Frontal cortex (tissue), 1 donor: Measurements from ENCODE around the gene C1orf216. TPM values are rescaled to one million over a fixed set of nuclear protein-coding genes. Genes with fewer than 3 reads are reported as not detected.

ENCODE experiments used
- total RNA-seq: library from RNA; depleted of rRNA; stranded (reverse); fragments of >200 nt; gene quantifications from one replicate; pipeline ENCODE4 v1.2.3, GENCODE V29; 2014

Gene C1orf216
- total RNA-seq, 1 donor from 2014 or later, result 72.6 TPM

Other genes starting within 250 kb of the C1orf216 start
- gene KIAA0319L, start 161.5 kb downstream of the C1orf216 start, total RNA-seq, result 34.2 TPM
- gene NCDN, start 161.1 kb downstream of the C1orf216 start, total RNA-seq, result 65.6 TPM
- under 0.01 TPM for gene TFAP2E, start 145.6 kb downstream of the C1orf216 start, total RNA-seq
- 19.2 TPM for gene PSMB2, start 77.4 kb downstream of the C1orf216 start, total RNA-seq
- gene CLSPN, start 51.1 kb upstream of the C1orf216 start, total RNA-seq, result 4.5 TPM
- 94.6 TPM for gene AGO4, start 89.1 kb upstream of the C1orf216 start, total RNA-seq
- gene AGO1, start 164.3 kb upstream of the C1orf216 start, total RNA-seq, result 12.2 TPM
- 21.6 TPM for gene AGO3, start 212.2 kb upstream of the C1orf216 start, total RNA-seq